HL-60 (cell line): ENCODE measurements around the gene ABCG1.

Source experiments
- CTCF ChIP-seq: IDR thresholded peaks from one replicate; pipeline ENCODE4 v1.5.1; 2011; ENCODE audit warnings: low read length, control low read depth, inconsistent platforms; ENCODE audit not compliant: insufficient read depth
- GABPA ChIP-seq: IDR thresholded peaks from 2 replicates; pipeline ENCODE4 v1.6.1; 2012; ENCODE audit warnings: low read depth
- POLR2AphosphoS5 ChIP-seq: IDR thresholded peaks from 2 replicates; pipeline ENCODE4 v1.6.1; 2012; ENCODE audit warnings: low read depth
- REST ChIP-seq: IDR thresholded peaks from 2 replicates; pipeline ENCODE4 v1.6.1; 2012; ENCODE audit warnings: low read depth; ENCODE audit not compliant: insufficient replicate concordance
- SPI1 ChIP-seq: IDR thresholded peaks from 2 replicates; pipeline ENCODE4 v1.6.1; 2012; ENCODE audit warnings: low read depth, mild to moderate bottlenecking, borderline replicate concordance

GRCh38 chr21:42225042-42225441 lies 6.1 kb downstream of the ABCG1 start:
- TF ChIP-seq CTCF: no peak
- TF ChIP-seq POLR2AphosphoS5: no peak
- no peak for TF ChIP-seq REST
- TF ChIP-seq GABPA: no peak
- no peak for TF ChIP-seq SPI1
